ENCODE results near the gene DDX6.
"Not testable (repeated sequence)": the region's sequence is repeated elsewhere in the genome, so short reads cannot be mapped to it uniquely, and the experiment has no call there.

DNA sequence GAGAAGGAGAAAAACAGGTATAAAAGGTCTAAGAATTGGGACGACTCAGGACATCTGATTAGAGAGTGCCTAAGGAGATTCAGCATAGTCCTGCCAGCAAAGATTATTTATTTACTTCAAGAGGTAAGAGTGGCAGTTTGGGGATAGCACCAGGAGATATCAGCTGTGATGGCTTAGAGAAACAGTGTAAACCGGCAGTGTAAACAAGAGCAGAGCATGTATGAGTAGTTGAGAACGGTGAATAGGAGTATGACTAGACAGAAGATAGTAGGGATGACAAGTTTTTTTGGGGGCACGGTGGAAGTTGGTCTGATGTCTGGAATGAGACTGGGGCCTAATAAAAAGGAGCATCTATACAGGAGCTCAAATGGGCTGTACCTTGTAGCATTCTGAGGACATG lies 73.2 kb downstream of the DDX6 start:
- TF ChIP-seq, protein P1, sequence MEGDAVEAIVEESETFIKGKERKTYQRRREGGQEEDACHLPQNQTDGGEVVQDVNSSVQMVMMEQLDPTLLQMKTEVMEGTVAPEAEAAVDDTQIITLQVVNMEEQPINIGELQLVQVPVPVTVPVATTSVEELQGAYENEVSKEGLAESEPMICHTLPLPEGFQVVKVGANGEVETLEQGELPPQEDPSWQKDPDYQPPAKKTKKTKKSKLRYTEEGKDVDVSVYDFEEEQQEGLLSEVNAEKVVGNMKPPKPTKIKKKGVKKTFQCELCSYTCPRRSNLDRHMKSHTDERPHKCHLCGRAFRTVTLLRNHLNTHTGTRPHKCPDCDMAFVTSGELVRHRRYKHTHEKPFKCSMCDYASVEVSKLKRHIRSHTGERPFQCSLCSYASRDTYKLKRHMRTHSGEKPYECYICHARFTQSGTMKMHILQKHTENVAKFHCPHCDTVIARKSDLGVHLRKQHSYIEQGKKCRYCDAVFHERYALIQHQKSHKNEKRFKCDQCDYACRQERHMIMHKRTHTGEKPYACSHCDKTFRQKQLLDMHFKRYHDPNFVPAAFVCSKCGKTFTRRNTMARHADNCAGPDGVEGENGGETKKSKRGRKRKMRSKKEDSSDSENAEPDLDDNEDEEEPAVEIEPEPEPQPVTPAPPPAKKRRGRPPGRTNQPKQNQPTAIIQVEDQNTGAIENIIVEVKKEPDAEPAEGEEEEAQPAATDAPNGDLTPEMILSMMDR (IDR thresholded peaks at IDR 0.05) = not testable (repeated sequence)
- TF ChIP-seq, protein P2, sequence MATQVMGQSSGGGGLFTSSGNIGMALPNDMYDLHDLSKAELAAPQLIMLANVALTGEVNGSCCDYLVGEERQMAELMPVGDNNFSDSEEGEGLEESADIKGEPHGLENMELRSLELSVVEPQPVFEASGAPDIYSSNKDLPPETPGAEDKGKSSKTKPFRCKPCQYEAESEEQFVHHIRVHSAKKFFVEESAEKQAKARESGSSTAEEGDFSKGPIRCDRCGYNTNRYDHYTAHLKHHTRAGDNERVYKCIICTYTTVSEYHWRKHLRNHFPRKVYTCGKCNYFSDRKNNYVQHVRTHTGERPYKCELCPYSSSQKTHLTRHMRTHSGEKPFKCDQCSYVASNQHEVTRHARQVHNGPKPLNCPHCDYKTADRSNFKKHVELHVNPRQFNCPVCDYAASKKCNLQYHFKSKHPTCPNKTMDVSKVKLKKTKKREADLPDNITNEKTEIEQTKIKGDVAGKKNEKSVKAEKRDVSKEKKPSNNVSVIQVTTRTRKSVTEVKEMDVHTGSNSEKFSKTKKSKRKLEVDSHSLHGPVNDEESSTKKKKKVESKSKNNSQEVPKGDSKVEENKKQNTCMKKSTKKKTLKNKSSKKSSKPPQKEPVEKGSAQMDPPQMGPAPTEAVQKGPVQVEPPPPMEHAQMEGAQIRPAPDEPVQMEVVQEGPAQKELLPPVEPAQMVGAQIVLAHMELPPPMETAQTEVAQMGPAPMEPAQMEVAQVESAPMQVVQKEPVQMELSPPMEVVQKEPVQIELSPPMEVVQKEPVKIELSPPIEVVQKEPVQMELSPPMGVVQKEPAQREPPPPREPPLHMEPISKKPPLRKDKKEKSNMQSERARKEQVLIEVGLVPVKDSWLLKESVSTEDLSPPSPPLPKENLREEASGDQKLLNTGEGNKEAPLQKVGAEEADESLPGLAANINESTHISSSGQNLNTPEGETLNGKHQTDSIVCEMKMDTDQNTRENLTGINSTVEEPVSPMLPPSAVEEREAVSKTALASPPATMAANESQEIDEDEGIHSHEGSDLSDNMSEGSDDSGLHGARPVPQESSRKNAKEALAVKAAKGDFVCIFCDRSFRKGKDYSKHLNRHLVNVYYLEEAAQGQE (IDR thresholded peaks at IDR 0.05; ENCODE audit: insufficient read depth in 1 of 2, low read depth in 2 of 2, low read length in 1 of 2) = not testable (repeated sequence)
- not testable (repeated sequence) for TF ChIP-seq POLR2AphosphoS5 (IDR thresholded peaks at IDR 0.05; ENCODE audit: low read depth, low read length)
